HG03135 (cell line): ENCODE data around the gene TRUB2.
"Not testable (repeated sequence)": the region's sequence is repeated elsewhere in the genome, so short reads cannot be mapped to it uniquely, and the experiment has no call there.

Source experiments
- ATAC-seq: cut with Tn5 transposase; IDR thresholded peaks from one replicate; pipeline ENCODE4 v1.9.1; 2021; ENCODE audit warnings: mild to moderate bottlenecking, moderate library complexity; ENCODE audit not compliant: unreplicated experiment

TRUB2 gene

DNA sequence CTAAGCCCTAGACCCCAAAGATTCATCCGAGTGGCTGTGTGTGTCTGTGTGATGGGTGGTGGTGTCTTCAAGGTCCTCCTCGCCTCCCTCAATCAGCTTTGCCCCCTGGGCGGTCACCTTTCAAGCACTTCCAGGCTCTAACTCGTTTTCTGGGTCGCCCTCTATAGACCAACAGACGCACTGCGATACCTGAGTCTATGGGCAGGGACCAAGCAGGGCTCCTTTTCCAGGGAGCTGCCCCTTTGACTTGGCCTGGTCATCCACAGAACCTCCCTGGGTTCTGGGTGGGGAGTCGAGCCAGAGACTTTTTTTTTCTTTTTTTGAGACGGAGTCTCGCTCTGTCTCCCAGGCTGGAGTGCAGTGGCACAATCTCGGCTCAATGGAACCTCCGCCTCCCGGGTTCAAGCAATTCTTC is 19.2 kb upstream of the TRUB2 start:
- no peak for ATAC-seq

DNA sequence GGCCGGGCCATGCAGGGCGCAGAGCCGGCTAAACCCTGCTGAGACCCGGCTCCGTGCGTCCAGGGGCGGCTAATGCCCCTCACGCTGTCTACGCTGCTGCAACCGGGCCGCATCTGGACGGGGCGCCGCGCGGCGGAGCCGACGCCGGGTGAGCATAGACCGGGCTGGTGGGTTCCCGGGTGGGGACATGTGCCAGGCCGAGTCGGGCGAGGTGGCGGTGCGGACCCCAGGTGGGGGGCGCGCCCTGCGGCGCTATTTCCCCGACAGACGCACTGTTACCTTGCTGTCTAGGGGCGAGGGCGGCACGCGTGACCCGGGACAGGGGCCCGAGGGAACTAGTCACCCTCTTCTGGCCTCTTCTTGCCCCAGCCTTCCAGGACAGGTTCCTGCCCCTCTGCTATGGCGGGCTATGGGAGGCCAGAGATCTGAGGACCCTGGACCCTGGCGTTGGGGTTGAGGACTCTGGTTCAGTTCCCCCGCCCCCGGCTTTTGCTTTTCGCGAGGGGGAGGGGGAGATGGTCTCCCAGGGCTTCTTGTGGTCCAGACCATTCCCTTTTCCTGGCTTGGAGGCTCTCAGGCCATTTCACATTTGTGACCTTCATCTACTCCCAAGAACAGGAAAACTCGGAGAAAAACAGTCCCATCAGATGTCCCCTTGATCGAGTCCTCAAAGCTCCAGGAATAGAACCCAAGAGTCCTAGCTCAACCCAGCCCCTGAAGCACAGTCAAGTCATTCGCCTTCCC is 18.6 kb upstream of the TRUB2 start:
- peak; percentile 37 for ATAC-seq

DNA sequence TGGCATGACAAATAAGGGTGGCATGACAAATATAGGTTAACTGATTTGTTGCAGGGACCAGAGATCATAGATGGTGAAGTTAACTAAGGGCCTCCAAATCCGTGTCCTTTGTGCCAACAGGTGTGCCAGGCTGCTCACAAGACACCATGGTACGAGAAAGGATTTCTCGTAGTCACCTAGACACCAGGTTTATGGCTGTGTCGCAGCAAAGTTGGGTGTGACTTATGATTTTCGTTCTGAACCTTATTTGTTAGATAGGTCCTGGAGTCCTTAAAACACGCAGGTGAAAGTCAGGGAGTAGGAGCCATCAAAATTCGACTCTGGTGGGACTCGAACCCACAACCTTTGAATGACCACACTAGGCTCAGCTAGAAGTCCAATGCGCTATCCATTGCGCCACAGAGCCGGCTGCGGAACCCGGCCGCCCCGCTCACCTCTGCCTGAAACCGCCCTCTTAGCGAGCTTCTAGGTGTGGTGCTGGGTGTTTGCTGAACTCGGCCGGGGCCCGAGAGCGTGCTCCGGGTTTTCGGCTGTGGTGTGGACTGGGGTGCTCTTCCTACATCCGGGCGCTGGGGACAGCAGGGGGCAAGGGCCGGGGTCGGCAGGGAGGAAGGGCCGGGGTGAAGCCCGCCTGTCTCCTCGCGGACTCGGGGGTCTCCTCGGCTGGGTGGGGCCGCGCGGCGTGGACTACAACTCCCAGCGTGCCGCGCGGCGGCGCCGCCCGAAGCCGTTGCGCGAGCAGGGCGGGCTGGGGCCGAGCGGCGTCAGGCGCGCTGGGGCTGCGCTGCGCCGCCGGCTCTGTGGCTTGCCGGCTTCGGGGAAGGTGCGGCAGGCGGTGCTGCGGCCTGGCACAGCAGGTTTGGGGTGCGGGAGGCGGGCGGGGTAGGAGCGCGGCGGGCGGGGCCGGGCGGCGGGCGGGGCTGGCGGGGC is 17.8 kb upstream of the TRUB2 start, which contains the start of gene SLC27A4:
Gene SLC27A4 (plus strand): TSS at position 767 of the 930 bp plus-strand sequence. CDS start 2,606 bp downstream, outside the sequence.
- peak; percentile 81 for ATAC-seq

DNA sequence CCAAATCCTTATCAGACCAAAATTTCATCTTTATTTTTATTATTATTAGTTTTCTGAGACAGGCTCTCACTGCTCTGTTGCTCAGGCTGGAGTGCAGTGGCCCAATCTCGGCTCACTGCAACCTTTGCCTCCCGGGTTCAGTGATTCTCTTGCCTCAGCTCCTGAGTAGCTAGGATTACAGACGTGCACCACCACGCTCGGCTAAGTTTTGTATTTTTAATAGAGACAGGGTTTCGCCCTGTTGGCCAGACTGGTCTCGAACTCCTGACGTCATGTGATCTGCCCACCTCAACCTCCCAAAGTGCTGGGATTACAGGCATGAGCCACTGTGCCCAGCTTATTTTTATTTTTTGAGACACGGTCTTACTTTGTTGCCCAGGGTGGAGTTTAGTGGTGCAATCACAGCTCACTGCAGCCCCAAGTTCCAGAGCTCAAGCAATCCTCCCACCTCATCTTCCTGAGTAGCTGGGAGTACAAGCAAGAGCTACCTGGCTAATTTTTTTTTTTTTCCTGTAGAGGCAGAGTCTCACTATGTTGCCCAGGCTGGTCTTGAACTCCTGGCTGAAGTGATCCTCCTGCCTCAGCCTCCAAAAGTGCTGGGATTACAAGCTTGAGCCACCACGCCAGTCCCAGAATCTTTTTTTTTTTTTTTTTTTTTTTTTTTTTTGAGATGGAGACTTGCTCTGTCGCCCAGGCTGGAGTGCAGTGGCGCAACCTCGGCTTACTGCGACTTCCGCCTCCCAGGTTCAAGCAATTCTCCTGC is 16.8 kb upstream of the TRUB2 start:
- not testable (repeated sequence) for ATAC-seq

DNA sequence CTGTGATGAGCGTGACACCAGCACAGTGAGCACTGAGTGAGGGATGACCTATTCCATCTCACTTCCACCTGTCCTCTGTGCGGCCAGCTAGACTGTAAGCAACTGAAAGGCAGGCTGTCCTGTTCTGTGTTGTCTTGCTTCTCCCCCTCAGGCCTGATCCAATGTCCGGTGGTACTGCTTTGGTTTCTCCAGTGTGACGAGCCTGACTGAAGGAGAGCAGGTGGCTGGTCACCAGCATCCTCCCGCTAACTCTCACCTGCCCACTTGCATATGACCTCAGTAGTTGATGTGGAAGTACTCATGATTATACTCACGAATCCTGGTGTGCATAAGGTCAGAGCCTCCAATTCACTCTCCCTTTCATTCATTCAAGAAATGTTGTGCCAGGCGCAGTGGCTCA is 15.7 kb upstream of the TRUB2 start:
- ATAC-seq, result no peak

DNA sequence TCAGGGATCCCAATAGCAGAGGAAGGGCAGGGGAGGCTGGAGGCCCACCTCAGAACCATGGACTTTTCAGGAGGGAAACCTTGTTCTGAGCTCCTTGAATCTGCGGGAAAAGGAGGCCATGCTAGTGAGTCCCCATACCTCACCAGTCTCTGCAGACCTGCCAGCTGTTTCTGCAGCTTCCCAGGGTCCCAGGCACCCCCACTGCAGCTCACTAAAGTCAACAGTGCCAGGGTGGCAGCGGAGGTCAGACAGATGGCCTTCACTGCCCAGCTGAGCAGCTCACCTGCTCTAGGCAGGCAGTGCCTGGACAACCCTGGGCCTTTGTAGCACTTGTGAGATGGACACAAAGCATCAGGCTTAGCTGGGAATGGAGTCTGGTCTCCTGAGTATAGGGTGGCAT is 13.7 kb upstream of the TRUB2 start:
- ATAC-seq, result no peak

DNA sequence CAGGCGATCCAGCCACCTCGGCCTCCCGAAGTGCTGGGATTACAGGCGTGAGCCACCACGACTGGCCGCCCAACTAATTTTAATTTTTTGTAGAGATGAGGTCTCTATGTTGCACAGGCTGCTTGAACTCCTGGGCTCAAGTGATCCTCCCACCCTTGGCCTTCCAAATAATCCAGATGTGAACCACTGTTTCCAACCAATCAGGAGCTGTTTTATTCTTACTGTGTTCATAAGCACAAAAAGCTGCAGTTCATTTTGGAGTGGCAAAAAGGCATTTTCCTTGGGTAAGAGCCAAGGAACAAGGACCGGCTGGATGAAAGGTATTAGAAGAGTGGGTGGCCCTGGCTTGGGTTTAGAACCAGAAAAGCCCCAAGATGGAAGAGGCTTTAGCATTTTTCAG is 12.9 kb upstream of the TRUB2 start:
- no peak for ATAC-seq

DNA sequence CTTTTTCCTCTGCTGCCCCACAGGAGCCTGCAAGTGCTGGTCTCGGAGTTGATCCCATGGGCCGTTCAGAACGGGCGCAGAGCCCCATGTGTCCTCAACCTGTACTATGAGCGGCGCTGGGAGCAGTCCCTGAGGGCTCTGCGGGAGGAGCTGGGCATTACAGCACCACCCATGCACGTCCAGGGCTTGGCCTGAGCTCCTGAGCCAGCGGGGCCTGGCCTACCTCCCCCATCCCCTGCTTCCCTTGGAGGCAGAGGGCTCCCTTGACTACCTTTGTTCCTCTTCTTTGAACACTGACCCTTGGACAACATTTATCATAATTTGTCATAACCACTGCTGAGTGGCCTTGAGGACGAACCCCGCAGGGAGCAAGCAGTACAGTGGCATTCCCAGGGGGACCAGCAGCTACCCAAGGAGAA is 11.2 kb upstream of the TRUB2 start:
- ATAC-seq, result no peak

DNA sequence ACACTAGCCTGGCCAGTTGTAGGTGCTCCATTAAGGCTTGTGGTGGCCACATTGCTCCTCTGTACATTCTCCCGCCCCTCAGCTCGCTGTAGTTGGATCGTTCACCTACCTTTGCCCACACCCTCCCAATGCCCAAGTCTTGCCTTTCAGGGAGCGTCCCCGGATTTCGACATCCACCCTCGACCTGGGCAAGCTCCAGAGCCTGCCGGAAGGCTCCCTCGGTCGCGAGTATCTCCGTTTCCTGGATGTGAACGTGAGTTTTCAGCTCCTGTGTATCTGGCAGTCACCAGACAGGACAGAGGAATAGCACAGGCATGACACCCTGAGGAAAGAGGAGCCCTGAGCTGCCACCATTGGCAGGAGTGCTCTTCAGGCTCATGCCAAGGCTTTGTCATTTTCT is 3.4 kb upstream of the TRUB2 start:
- ATAC-seq, result no peak

DNA sequence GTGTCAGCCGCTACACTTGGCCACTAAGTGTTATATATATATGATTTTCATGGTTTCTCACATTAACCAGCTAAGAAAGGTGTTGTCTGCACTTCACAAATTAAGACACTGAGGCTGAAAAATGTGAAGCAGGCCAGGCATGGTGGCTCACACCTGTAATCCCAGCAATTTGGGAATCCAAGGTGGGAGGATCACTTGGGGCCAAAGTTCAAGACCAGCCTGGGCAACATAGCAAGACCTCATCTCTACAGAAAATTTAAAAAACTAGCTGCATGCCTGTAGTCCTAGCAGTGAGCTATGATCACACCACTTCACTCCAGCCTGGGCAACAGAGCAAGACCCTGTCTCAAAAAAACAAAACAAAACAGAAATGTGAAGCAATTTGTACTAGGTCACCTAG is 2.2 kb upstream of the TRUB2 start:
- ATAC-seq, result no peak

DNA sequence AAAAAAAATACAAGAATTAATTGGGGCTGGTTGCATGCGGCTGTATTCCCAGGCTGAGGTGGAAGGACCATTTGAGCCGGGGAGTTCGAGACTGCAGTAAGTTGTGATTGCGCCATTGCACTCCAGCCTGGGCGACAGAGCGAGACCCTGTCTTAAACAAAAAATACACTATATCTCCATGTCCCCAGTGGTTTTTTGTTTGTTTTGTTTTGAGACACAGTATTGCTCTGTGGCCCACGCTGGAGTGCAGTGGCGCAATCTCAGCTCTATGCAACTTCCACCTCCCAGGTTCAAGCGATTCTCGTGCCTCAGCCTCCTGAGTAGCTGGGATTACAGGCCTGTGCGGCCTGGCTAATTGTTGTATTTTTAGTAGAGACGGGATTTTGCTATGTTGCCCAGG is 1.5 kb upstream of the TRUB2 start:
- ATAC-seq, result no peak

DNA sequence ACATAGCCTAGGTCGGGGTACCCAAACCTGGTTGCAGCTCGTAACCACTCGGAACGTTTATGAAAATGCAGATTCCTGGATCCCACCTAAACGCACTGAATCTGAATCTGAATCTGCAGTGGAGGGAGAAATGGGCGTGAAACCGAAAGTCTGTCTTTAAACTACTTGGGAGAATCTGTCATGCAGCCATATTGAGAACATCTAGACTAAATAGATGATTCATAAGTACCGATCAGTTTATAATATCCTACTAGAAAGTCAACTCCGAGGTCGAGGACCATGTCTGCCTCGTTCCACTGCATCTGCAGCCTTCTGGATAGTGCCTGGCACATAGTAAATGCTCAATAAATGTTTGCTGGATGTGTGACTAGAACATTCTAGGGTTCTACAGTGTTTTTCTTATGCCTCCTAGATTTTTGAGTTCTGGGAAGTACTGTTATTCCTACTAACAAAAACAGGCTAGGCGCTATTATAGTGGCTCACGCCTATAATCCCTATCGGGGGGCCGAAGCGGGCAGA is 1.0 kb upstream of the TRUB2 start:
- no peak for ATAC-seq

DNA sequence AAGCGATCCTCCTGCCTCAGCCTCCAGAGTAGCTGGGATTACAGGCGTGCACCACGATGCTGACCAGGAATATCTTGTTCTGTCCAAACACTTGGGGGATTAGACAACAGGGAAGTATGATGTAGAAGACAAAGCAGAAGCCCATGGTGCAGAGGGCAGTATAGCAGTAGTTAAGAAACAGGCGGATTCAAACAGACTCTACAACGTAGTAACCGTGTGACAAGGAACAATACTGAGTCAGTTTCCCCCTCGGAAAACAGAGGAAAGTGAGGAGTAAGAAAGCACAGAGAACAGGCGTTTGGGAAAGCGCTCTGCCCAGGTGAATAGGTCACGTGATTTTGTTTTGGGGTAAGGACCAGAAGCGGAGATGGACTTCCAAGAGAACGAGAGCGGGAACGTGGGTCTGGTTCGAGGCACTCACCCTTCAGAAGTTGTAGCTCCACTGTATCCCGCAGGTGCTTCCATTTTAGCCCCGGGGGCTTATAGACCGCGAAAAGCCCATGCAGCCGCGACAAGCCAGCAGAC is 306 bp downstream of the TRUB2 start:
- no peak for ATAC-seq

DNA sequence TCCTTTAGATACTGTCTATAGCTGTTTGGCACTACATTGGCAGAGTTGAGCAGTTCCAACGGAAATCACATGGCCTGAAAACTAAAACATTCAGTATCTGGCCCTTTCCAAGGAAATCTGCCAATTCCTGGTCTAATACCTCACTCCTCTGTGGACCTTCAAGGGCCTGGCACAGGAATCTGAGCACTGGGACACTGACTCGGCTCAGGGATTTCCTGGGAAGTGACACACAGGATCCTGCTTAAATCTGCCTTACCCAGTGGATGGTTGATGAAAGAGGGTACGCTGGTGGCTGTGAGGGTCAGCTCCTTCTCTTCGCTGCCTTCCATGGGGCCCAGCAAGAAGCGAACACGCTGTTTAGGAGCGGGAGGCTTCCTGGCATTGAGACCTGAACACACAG is 904 bp downstream of the TRUB2 start:
- ATAC-seq, result no peak

DNA sequence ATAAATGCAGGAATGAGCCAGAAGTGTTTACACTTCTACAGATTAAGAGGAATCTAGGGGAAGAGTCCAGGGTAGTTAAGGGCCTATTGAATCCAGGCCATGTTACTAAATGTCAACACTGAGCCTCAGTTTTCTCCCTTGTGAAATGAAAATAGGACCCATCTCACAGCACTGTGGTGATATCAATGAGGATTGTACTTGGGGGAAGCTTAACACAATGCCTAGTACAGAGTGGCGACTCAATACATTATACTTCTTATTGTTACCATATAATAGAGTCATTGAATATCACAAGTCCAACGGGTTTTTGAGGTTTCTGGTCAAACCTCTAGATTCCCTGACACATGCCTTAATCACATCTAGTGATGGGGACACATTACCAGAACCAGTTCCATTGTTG is 4.6 kb downstream of the TRUB2 start:
- no peak for ATAC-seq

DNA sequence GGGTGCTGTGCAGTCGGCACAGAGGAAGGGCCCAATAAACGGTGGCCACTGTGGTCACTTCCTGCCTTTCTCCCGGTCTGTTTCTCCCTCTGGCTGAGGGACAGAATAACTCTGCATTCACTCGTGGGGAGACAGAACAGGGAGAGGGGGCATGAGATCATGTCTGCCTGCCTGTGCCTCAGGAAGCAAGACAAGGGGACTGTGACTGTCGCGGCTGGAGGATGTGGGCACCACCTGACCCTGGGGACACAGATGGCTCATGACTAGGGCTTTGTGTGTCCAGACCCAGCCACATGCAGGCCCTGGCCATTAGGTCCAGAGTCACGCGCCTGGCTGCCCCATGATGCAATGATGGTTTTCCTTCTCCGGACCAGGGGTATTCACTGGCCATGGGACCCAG is 5.8 kb downstream of the TRUB2 start:
- ATAC-seq, result no peak

DNA sequence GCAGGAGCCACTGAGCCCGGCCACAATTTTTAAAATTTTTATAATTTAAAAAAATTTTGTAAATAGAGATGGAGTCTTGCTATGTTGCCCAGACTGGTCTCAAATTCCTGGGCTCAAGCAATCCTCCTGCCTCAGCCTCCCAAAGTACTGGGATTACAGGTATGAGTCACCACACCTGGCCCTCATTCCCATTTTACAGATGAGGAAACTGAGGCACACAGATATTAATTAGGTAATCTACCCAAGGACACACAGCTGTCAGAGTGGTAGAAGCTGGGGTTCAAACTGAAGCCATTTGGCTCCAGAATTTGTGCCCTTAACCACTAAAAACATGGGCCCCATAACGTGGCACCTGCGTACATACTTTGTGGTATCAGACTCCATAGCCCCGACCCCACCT is 7.5 kb downstream of the TRUB2 start:
- ATAC-seq, result no peak

DNA sequence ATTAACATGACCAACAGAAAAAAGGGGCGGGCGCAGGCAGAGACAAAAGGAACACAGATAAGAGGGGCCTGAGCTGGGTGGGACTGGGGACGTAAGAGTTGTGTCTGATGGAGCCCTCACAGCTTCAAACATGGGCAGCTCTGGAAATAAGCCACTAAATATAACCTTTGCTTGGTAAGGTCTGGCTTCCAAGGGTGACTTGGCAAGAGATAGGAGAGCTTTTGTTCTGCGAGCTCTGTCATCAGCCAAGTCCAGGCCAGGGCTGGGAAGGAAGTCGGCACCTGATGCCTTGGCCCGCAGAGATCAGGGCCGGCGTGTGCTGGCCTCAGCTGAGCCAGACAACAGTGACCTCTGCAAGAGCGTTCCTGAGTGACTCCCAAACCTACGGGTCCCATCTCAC is 11.8 kb downstream of the TRUB2 start:
- no peak for ATAC-seq

DNA sequence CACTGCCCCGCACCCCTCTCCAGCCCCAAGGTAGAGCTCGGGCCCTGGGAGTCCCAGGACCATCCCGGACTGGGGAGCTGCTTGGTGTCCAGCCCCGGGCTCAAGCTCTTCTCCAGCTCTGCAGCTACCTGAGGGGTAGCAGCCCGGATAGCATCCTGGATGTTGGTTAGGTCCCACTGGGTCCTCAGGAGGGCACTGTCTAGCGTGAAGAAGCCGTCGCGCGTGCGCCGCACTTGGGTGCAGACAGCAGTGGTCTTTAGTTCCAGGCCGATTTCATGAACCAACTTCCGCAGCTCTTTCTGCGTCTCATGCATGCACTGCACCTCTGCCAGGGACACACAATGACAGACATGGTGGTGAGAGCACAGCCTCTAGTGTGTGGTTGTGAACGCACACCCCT is 12.7 kb downstream of the TRUB2 start:
- no peak for ATAC-seq

DNA sequence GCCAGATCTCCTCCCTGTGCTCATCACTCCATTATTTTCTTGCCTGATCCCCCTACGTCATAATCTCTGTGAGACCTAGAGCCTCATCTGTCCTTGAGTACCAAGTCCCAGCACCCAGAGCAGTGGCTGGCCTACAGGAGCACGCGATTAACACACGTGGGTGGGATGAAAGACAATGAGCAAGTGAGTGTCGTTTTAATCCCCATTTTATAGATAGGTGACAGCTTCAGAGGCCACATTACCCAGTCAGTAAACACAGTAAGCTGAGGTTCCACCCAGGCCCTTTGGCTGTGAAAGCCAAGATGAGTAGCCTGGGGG is 17.3 kb downstream of the TRUB2 start:
- ATAC-seq, result no peak
